HCT116 (cell line): ENCODE data around the gene NR6A1. TPM values are rescaled to one million over a fixed set of nuclear protein-coding genes. Genes with fewer than 3 reads are reported as not detected.

Experiments used
- ATAC-seq: fragments of 200-7000 bp; cut with Tn5 transposase; 2 replicates; pipeline ENCODE4 v1.9.1; 2020; ENCODE audit warnings: mild to moderate bottlenecking, moderate library complexity
- BruUV-seq: library from RNA; stranded (reverse); fragments of 400-500 nt; replicated peaks from 2 replicates; lab custom pipeline; 2021; lab: Mats Ljungman, UMichigan
- CTCF ChIA-PET: fragments of 300-600 bp; sonication (Branson Sonifier 250); formaldehyde crosslinking; loops from one replicate; lab custom pipeline; 2021; ENCODE audit warnings: antibody characterized with exemption; lab: Charles Lee
- POLR2A ChIA-PET: fragments of 300-600, 350-600 bp; sonication (Branson Sonifier 250); formaldehyde crosslinking; loops from one replicate; lab custom pipeline; 2021; ENCODE audit warnings: antibody characterized with exemption; lab: Charles Lee
- RAD21 ChIA-PET, 2 experiments: fragments of 300-600 bp; sonication (Branson Sonifier 250); formaldehyde crosslinking; loops; one replicate each; lab custom pipeline; 2023; ENCODE audit warnings: low total read pairs in 2 of 2; ENCODE audit not compliant: uncharacterized antibody in 2 of 2, unreplicated experiment in 2 of 2, low non-redundant PET in 1 of 2; lab: Charles Lee
- DNase-seq: peaks from one replicate; pipeline ENCODE4 v3.0.0-alpha.2; 2010; ENCODE audit warnings: low read depth, low spot score
- H2AFZ ChIP-seq: fragments of 200-600 bp; shearing (Covaris generic), sonication (generic); 2 replicates; pipeline ENCODE4 v1.6.1; 2017; ENCODE audit warnings: low read depth, mixed run types, mixed read lengths, antibody characterized with exemption, low read length; ENCODE audit not compliant: poor library complexity, severe bottlenecking
- H3K27ac ChIP-seq: 2 replicates; pipeline ENCODE4 v1.5.1; 2012; ENCODE audit warnings: low read depth, low read length
- H3K27me3 ChIP-seq: fragments of 200-600 bp; sonication (generic); 2 replicates; pipeline ENCODE4 v1.6.1; 2016; ENCODE audit warnings: mixed run types, low read length, mixed read lengths; ENCODE audit not compliant: insufficient read depth
- H3K36me3 ChIP-seq, 2 experiments: fragments of 200-500 bp in 1 of 2; fragments of 200-600 bp in 1 of 2; sonication (Bioruptor generic) in 1 of 2; sonication (generic) in 1 of 2; 2 replicates each; pipeline versions ENCODE4 v1.5.1 to v1.6.1; 2014 to 2016; ENCODE audit warnings: low read length in 2 of 2, inconsistent platforms in 1 of 2, mixed read lengths in 1 of 2, mixed run types in 1 of 2; ENCODE audit not compliant: insufficient read depth in 2 of 2, control insufficient read depth in 1 of 2
- H3K4me1 ChIP-seq, 2 experiments: fragments of 200-600 bp in 1 of 2; sonication (generic) in 1 of 2; 2 replicates each; pipeline versions ENCODE4 v1.5.1 to v1.6.1; 2012 to 2017; ENCODE audit warnings: low read length in 2 of 2, inconsistent platforms in 1 of 2, mild to moderate bottlenecking in 1 of 2, mixed read lengths in 1 of 2, mixed run types in 1 of 2, moderate library complexity in 1 of 2; ENCODE audit not compliant: insufficient read depth in 2 of 2, control insufficient read depth in 1 of 2
- H3K4me2 ChIP-seq: fragments of 200-600 bp; sonication (generic); 2 replicates; pipeline ENCODE4 v1.6.1; 2017; ENCODE audit warnings: mixed run types, low read length, mixed read lengths
- H3K4me3 ChIP-seq, 2 experiments: fragments of 200-600 bp in 1 of 2; sonication (generic) in 1 of 2; replicated peaks in 1 of 2; 2 replicates each; pipeline ENCODE4 v1.5.1; 2011 to 2016; ENCODE audit warnings: low read length in 2 of 2, control low read depth in 1 of 2, low read depth in 1 of 2, mild to moderate bottlenecking in 1 of 2, mixed read lengths in 1 of 2, mixed run types in 1 of 2
- H3K79me2 ChIP-seq: fragments of 200-600 bp; sonication (generic); 2 replicates; pipeline ENCODE4 v1.6.1; 2017; ENCODE audit warnings: mild to moderate bottlenecking, mixed run types, low read length, moderate library complexity, mixed read lengths; ENCODE audit not compliant: insufficient read depth
- H3K9ac ChIP-seq: fragments of 200-600 bp; sonication (generic); 2 replicates; pipeline ENCODE4 v1.6.1; 2016; ENCODE audit warnings: low read length, mixed read lengths
- H3K9me2 ChIP-seq: fragments of 200-600 bp; sonication (generic), shearing (Covaris generic); 2 replicates; pipeline ENCODE4 v1.6.1; 2017; ENCODE audit warnings: mixed run types, mild to moderate bottlenecking, moderate library complexity; ENCODE audit not compliant: insufficient read depth
- H3K9me3 ChIP-seq, 2 experiments: fragments of 200-500 bp in 1 of 2; fragments of 200-600 bp in 1 of 2; sonication (Bioruptor generic) in 1 of 2; sonication (generic) in 1 of 2; 2 replicates each; pipeline ENCODE4 v1.6.1; 2014 to 2017; ENCODE audit warnings: low read length in 2 of 2, mixed read lengths in 2 of 2, inconsistent platforms in 1 of 2, low read depth in 1 of 2, mild to moderate bottlenecking in 1 of 2, mixed run types in 1 of 2, moderate library complexity in 1 of 2; ENCODE audit not compliant: control insufficient read depth in 1 of 2, insufficient read depth in 1 of 2
- H4K20me1 ChIP-seq: fragments of 200-600 bp; sonication (generic), shearing (Covaris generic); 2 replicates; pipeline ENCODE4 v1.6.1; 2017; ENCODE audit warnings: mixed run types, mild to moderate bottlenecking, moderate library complexity; ENCODE audit not compliant: insufficient read depth
- CBX3 ChIP-seq: IDR thresholded peaks from 2 replicates; pipeline ENCODE4 v1.6.1; 2012; ENCODE audit warnings: low read depth
- CEBPB ChIP-seq: IDR thresholded peaks from 2 replicates; pipeline ENCODE4 v1.6.1; 2012; ENCODE audit warnings: low read depth
- EZH2 ChIP-seq: fragments of 200-600 bp; sonication (generic); IDR thresholded peaks from 2 replicates; pipeline ENCODE4 v1.6.1; 2017; ENCODE audit warnings: antibody characterized with exemption, mixed run types
- JUND ChIP-seq: IDR thresholded peaks from 2 replicates; pipeline ENCODE4 v1.6.1; 2012
- POLR2A ChIP-seq: IDR thresholded peaks from 2 replicates; pipeline ENCODE4 v1.7.0; 2011; ENCODE audit warnings: borderline replicate concordance; ENCODE audit not compliant: insufficient read depth, insufficient read length; ENCODE audit errors: extremely low read depth
- POLR2AphosphoS5 ChIP-seq: IDR thresholded peaks from 2 replicates; pipeline ENCODE4 v1.6.1; 2011; ENCODE audit warnings: mild to moderate bottlenecking, low read depth, low read length, moderate library complexity
- SIN3A ChIP-seq: IDR thresholded peaks from 2 replicates; pipeline ENCODE4 v1.6.1; 2012; ENCODE audit warnings: low read depth
- SP1 ChIP-seq: IDR thresholded peaks from 2 replicates; pipeline ENCODE4 v1.6.1; 2012; ENCODE audit warnings: low read depth
- SRF ChIP-seq: IDR thresholded peaks from 2 replicates; pipeline ENCODE4 v1.6.1; 2012; ENCODE audit warnings: low read depth
- TCF7L2 ChIP-seq: IDR thresholded peaks from 2 replicates; pipeline ENCODE4 v1.7.0; 2011; ENCODE audit warnings: borderline replicate concordance, inconsistent platforms; ENCODE audit not compliant: insufficient read depth, insufficient read length; ENCODE audit errors: extremely low read depth
- YY1 ChIP-seq: IDR thresholded peaks from 2 replicates; pipeline ENCODE4 v1.6.1; 2011; ENCODE audit warnings: low read length, low read depth, moderate library complexity, mild to moderate bottlenecking; ENCODE audit not compliant: insufficient replicate concordance; ENCODE audit errors: extremely low read depth
- ZFX ChIP-seq: fragments of 450-650 bp; IDR thresholded peaks from 2 replicates; pipeline ENCODE4 v1.6.1; 2017
- intact Hi-C: fragments of 100-400 bp; cut with micrococcal nuclease; formaldehyde crosslinking; loops from 2 replicates; pipeline ENCODE4 v1.10.0; 2022
- total RNA-seq: library from RNA; stranded (reverse); gene quantifications from one replicate; pipeline ENCODE4 v1.2.1, GENCODE V29; 2021; ENCODE audit not compliant: unreplicated experiment
- TF ChIP-seq, protein P1 (sequence below): IDR thresholded peaks from 2 replicates; pipeline ENCODE4 v1.6.1; 2012
- TF ChIP-seq, protein P2 (sequence below), 3 experiments: fragments of 200-600 bp in 1 of 3; sonication (generic) in 1 of 3; IDR thresholded peaks in 2 of 3; conservative IDR thresholded peaks in 1 of 3; 2 replicates each; pipeline ENCODE4 v1.5.1; 2012 to 2017; ENCODE audit warnings: low read depth in 2 of 3, low read length in 2 of 3, antibody characterized with exemption in 1 of 3, borderline replicate concordance in 1 of 3, control low read depth in 1 of 3, mild to moderate bottlenecking in 1 of 3, mixed read lengths in 1 of 3, mixed run types in 1 of 3, moderate library complexity in 1 of 3; ENCODE audit not compliant: insufficient read depth in 1 of 3
- TF ChIP-seq, protein P3 (sequence below): IDR thresholded peaks from 2 replicates; pipeline ENCODE4 v1.6.1; 2012; ENCODE audit warnings: low read depth

Gene NR6A1
- total RNA-seq, 1 experiment from 2014 or later = 9.9 TPM

DNA sequence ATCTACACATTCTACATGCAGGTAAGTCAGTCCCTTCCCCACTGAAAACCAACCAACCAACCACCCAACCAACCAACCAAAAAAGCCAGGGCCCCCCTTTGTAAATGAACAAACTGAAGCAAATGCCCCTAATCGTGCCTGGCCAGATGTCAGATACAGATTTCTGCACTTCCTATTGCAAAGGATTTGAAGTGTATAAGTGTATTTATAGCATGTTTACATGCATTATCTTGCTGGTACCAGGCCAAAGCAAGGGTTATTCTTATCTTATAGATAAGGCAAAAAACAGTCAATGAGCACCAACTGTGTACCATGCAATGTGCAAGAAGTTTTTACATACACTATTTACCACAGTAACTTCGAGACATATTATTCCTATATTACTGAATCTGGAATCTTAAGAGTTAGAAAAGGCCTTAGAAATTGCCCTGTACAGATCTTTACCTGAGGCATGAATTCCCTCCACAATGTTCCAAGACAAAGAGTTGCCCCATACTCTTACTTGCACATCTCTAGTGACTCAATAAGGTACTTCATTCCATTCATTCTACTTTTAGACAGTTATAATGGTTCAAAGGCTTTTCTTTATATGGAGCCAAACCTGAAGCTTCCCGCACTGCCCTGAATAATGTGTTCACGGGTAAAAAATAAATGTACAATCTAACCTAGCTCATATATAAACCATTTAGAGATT, 212.2 kb downstream of the NR6A1 start:
- BruUV-seq = no TSS peak
- Histone ChIP-seq H4K20me1 (no peaks in the 10 kb centered on the region), H3K27me3 (no peaks in the 10 kb centered on the region), H3K4me1 (peaks cover 0 to 10% of the 10 kb centered on the region in 2 experiments; a peak in 2 of 4 replicates), H3K9ac (no peak overlapping the region), H3K4me3 (no peak overlapping the region), H2AFZ (no peak overlapping the region), H3K79me2 (peaks cover 17% of the 10 kb centered on the region; the same call in 1 of the 2 replicates), H3K36me3 (no peaks in the 10 kb centered on the region), H3K9me2 (no peaks in the 10 kb centered on the region), H3K27ac (no peak overlapping the region), H3K4me2 (no peak overlapping the region), H3K9me3 (no peaks in the 10 kb centered on the region)
- TF ChIP-seq CBX3 (no peak), TCF7L2 (no peak), YY1 (no peak), POLR2A (no peak), SRF (no peak), JUND (no peak), POLR2AphosphoS5 (no peak), SIN3A (no peak)
- TF ChIP-seq, protein P1, sequence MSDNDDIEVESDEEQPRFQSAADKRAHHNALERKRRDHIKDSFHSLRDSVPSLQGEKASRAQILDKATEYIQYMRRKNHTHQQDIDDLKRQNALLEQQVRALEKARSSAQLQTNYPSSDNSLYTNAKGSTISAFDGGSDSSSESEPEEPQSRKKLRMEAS = no peak
- DNase-seq = no peak
- POLR2A ChIA-PET = no interaction called here
- CTCF ChIA-PET = no interaction called here
- no peak for ATAC-seq
- RAD21 ChIA-PET = interaction anchor here in 1 of 2 experiments (0.6 kb wide), 1 partner anchor 75 kb away, joined by 3 read pairs; no protein-coding TSS in a partner anchor
- intact Hi-C loops = no loop called here

DNA sequence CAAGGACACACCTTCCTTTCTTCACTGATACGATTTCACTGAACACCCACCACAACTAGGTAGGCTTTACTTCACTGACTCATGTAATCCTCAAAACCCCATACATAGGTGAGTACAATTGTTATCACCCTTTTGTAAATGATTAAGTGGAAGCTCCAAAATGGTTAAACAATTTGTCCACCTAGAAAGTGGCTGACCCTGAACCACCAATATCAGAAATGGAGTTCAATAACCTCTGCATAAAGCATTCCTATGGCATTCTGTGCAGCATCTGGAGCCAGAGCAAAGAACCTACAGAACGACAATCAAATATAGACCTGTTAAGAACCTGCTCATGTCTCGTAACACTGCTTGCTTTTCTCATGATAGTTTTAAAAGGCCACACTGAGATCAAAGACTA, 213.2 kb downstream of the NR6A1 start:
- H3K27me3 ChIP-seq = no peaks in the 10 kb centered on the region
- H3K79me2 ChIP-seq = peaks cover 7% of the 10 kb centered on the region; the same call in 1 of the 2 replicates
- ChIA-PET CTCF (no interaction called here), RAD21 (no interaction called here), POLR2A (no interaction called here)
- H3K9ac ChIP-seq = no peak overlapping the region
- H2AFZ ChIP-seq = no peak overlapping the region
- H3K4me1 ChIP-seq = peaks cover 0 to 15% of the 10 kb centered on the region in 2 experiments; a peak in 2 of 4 replicates
- ATAC-seq (no peak), DNase-seq (no peak)
- BruUV-seq = no TSS peak
- H3K4me2 ChIP-seq = no peak overlapping the region
- no peak overlapping the region for H3K27ac ChIP-seq
- no peak overlapping the region for H3K4me3 ChIP-seq
- intact Hi-C loops = no loop called here
- H3K9me2 ChIP-seq = no peaks in the 10 kb centered on the region
- no peaks in the 10 kb centered on the region for H3K9me3 ChIP-seq
- H4K20me1 ChIP-seq = no peaks in the 10 kb centered on the region
- H3K36me3 ChIP-seq = no peaks in the 10 kb centered on the region
- TF ChIP-seq CEBPB (no peak), CBX3 (no peak), EZH2 (no peak), ZFX (no peak), SP1 (no peak), TCF7L2 (no peak)
- TF ChIP-seq, protein P2, sequence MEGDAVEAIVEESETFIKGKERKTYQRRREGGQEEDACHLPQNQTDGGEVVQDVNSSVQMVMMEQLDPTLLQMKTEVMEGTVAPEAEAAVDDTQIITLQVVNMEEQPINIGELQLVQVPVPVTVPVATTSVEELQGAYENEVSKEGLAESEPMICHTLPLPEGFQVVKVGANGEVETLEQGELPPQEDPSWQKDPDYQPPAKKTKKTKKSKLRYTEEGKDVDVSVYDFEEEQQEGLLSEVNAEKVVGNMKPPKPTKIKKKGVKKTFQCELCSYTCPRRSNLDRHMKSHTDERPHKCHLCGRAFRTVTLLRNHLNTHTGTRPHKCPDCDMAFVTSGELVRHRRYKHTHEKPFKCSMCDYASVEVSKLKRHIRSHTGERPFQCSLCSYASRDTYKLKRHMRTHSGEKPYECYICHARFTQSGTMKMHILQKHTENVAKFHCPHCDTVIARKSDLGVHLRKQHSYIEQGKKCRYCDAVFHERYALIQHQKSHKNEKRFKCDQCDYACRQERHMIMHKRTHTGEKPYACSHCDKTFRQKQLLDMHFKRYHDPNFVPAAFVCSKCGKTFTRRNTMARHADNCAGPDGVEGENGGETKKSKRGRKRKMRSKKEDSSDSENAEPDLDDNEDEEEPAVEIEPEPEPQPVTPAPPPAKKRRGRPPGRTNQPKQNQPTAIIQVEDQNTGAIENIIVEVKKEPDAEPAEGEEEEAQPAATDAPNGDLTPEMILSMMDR (IDR thresholded peaks at IDR 0.05 in 2 of 3, conservative IDR thresholded peaks at IDR 0.05 in 1 of 3; ENCODE audit: borderline replicate concordance in 1 of 3, insufficient read depth in 1 of 3, low read depth in 2 of 3, low read length in 2 of 3) = no peak
- TF ChIP-seq, protein P3, sequence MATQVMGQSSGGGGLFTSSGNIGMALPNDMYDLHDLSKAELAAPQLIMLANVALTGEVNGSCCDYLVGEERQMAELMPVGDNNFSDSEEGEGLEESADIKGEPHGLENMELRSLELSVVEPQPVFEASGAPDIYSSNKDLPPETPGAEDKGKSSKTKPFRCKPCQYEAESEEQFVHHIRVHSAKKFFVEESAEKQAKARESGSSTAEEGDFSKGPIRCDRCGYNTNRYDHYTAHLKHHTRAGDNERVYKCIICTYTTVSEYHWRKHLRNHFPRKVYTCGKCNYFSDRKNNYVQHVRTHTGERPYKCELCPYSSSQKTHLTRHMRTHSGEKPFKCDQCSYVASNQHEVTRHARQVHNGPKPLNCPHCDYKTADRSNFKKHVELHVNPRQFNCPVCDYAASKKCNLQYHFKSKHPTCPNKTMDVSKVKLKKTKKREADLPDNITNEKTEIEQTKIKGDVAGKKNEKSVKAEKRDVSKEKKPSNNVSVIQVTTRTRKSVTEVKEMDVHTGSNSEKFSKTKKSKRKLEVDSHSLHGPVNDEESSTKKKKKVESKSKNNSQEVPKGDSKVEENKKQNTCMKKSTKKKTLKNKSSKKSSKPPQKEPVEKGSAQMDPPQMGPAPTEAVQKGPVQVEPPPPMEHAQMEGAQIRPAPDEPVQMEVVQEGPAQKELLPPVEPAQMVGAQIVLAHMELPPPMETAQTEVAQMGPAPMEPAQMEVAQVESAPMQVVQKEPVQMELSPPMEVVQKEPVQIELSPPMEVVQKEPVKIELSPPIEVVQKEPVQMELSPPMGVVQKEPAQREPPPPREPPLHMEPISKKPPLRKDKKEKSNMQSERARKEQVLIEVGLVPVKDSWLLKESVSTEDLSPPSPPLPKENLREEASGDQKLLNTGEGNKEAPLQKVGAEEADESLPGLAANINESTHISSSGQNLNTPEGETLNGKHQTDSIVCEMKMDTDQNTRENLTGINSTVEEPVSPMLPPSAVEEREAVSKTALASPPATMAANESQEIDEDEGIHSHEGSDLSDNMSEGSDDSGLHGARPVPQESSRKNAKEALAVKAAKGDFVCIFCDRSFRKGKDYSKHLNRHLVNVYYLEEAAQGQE = no peak
